Hematopoietic multipotent progenitor cell treated with erythropoietin and hydrocortisone succinate and interleukin-3 and kit ligand, for 4 days (in vitro differentiated cells): ENCODE measurements around the gene PHF20.
"Not testable (repeated sequence)": the region's sequence is repeated elsewhere in the genome, so short reads cannot be mapped to it uniquely, and the experiment has no call there.

Experiments
- DNase-seq: peaks from one replicate; pipeline ENCODE4 v3.0.0-alpha.2; 2015

Gene PHF20

GRCh38 chr20:35842361-35842760, 70.5 kb downstream of the PHF20 start:
- no peak for DNase-seq

GRCh38 chr20:35843894-35844293, 72.1 kb downstream of the PHF20 start:
- not testable (repeated sequence) for DNase-seq

- DNase-seq: no peak
Measured at GRCh38 chr20:35845561-35845960, 73.7 kb downstream of the PHF20 start.

GRCh38 chr20:35849706-35850105, 77.9 kb downstream of the PHF20 start:
- DNase-seq: peak; percentile 56

GRCh38 chr20:35851659-35852058, 79.8 kb downstream of the PHF20 start:
- DNase-seq: not testable (repeated sequence)

- DNase-seq: peak; percentile 20
Measured at GRCh38 chr20:35854713-35855348, 83.0 kb downstream of the PHF20 start.

GRCh38 chr20:35855641-35856040, 83.8 kb downstream of the PHF20 start:
- not testable (repeated sequence) for DNase-seq

GRCh38 chr20:35856866-35857265, 85.1 kb downstream of the PHF20 start:
- DNase-seq: no peak

- no peak for DNase-seq
Measured at GRCh38 chr20:35866418-35867202, 94.8 kb downstream of the PHF20 start.

GRCh38 chr20:35870541-35871258, 98.9 kb downstream of the PHF20 start:
- no peak for DNase-seq

GRCh38 chr20:35871259-35871771, 99.5 kb downstream of the PHF20 start:
- peak; percentile 38 for DNase-seq

GRCh38 chr20:35876033-35876320, 104.2 kb downstream of the PHF20 start:
- no peak for DNase-seq

GRCh38 chr20:35877611-35878010, 105.8 kb downstream of the PHF20 start:
- no peak for DNase-seq

GRCh38 chr20:35878113-35878625, 106.4 kb downstream of the PHF20 start:
- DNase-seq: no peak

- no peak for DNase-seq
Measured at GRCh38 chr20:35881676-35882075, 109.9 kb downstream of the PHF20 start.

- DNase-seq: not testable (repeated sequence)
Measured at GRCh38 chr20:35882427-35883161, 110.8 kb downstream of the PHF20 start.

GRCh38 chr20:35883336-35883777, 111.5 kb downstream of the PHF20 start:
- no peak for DNase-seq

GRCh38 chr20:35883778-35884540, 112.1 kb downstream of the PHF20 start:
- peak; percentile 89 for DNase-seq

GRCh38 chr20:35884541-35884865, 112.7 kb downstream of the PHF20 start:
- DNase-seq: no peak

GRCh38 chr20:35885212-35885611, 113.4 kb downstream of the PHF20 start:
- DNase-seq: no peak

- DNase-seq: no peak
Measured at GRCh38 chr20:35886537-35886936, 114.7 kb downstream of the PHF20 start.
